ENCODE results near the gene GALNT2.

- TF ChIP-seq CTCF (conservative IDR thresholded peaks at IDR 0.05; ENCODE audit: low read depth in 2 of 2), result no peak
- TF ChIP-seq EZH2 (IDR thresholded peaks at IDR 0.05; ENCODE audit: low read depth, unreplicated experiment), result no peak
- TF ChIP-seq CREB1 (CRISPR knock-in tag; IDR thresholded peaks at IDR 0.05; ENCODE audit: low read depth), result no peak
- no peak for TF ChIP-seq POLR2AphosphoS5 (IDR thresholded peaks at IDR 0.05; ENCODE audit: low read depth)
- no peak for TF ChIP-seq ZNF331 (CRISPR knock-in tag; IDR thresholded peaks at IDR 0.05; ENCODE audit: low read depth)
- TF ChIP-seq EZH2phosphoT487 (IDR thresholded peaks at IDR 0.05; ENCODE audit: unreplicated experiment), result no peak
- TF ChIP-seq, protein P1, sequence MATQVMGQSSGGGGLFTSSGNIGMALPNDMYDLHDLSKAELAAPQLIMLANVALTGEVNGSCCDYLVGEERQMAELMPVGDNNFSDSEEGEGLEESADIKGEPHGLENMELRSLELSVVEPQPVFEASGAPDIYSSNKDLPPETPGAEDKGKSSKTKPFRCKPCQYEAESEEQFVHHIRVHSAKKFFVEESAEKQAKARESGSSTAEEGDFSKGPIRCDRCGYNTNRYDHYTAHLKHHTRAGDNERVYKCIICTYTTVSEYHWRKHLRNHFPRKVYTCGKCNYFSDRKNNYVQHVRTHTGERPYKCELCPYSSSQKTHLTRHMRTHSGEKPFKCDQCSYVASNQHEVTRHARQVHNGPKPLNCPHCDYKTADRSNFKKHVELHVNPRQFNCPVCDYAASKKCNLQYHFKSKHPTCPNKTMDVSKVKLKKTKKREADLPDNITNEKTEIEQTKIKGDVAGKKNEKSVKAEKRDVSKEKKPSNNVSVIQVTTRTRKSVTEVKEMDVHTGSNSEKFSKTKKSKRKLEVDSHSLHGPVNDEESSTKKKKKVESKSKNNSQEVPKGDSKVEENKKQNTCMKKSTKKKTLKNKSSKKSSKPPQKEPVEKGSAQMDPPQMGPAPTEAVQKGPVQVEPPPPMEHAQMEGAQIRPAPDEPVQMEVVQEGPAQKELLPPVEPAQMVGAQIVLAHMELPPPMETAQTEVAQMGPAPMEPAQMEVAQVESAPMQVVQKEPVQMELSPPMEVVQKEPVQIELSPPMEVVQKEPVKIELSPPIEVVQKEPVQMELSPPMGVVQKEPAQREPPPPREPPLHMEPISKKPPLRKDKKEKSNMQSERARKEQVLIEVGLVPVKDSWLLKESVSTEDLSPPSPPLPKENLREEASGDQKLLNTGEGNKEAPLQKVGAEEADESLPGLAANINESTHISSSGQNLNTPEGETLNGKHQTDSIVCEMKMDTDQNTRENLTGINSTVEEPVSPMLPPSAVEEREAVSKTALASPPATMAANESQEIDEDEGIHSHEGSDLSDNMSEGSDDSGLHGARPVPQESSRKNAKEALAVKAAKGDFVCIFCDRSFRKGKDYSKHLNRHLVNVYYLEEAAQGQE (IDR thresholded peaks at IDR 0.05; ENCODE audit: unreplicated experiment), result no peak
Measured at GRCh38 chr1:230090194-230090711, 23.2 kb downstream of the GALNT2 start.

Measured in GM23338 (cell line).